Coronary artery (tissue), 2 donors: ENCODE measurements around the gene KDELR3.
A peak's percentile ranks its signal among the peaks of the same experiment; 100 is the strongest.

Source experiments
- DNase-seq: peaks from one replicate; pipeline ENCODE4 v3.0.0-alpha.2; 2017; ENCODE audit warnings: low spot score
- H3K27ac ChIP-seq, 2 donors: fragments of 200-600 bp; sonication (generic); one replicate each; pipeline ENCODE4 v1.5.1; 2016 to 2019
- H3K4me3 ChIP-seq: fragments of 200-600 bp; sonication (generic); 2 replicates; pipeline ENCODE4 v1.5.1; 2016; ENCODE audit warnings: mild to moderate bottlenecking, moderate library complexity
- TF ChIP-seq, protein P1 (sequence below): fragments of 200-600 bp; sonication (generic); IDR thresholded peaks from one replicate; pipeline ENCODE4 v1.5.1; 2019; ENCODE audit warnings: antibody characterized with exemption

The KDELR3 gene

DNA sequence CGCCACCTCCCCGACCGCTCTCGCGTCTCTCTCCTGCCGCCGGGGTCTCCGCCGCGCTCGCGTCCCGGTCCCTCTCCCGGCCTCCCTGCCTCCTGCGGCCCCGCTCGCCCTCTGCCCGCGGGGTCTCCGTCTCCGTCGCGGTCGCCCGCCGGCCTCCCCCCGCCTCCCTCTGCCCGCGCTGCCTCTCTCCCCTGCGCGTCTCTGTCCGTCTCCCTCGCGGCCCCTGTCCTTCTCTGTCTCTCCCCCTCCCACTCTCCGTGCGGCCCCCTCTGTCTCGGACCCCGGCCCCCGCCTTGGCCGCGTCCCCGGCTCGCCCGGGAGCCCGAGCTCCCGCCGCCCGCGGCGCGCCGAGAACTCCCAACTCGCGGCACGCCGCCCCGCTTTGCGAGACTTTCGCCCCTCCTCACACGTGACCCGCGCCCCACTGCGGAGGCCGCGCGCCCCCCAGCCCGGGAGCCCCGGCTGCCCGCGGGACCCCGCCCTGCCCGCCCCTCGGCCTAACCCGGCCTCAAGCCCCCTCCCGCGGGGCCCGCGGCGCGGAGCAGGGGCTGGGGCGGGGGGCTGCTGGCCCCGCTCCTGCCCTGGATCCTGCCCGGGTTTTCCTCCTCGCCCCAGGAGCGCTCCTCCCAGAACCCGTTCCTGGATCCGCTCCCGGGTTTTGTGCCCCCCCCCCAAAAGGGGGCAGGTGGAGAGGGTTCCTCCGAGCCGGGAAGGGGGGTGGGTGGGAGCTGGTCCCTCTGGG, 12.2 kb upstream of the KDELR3 start:
- Histone ChIP-seq H3K4me3 (peak overlapping the region; percentile 78), H3K27ac (no peak overlapping the region)
- no peak for DNase-seq
- TF ChIP-seq, protein P1, sequence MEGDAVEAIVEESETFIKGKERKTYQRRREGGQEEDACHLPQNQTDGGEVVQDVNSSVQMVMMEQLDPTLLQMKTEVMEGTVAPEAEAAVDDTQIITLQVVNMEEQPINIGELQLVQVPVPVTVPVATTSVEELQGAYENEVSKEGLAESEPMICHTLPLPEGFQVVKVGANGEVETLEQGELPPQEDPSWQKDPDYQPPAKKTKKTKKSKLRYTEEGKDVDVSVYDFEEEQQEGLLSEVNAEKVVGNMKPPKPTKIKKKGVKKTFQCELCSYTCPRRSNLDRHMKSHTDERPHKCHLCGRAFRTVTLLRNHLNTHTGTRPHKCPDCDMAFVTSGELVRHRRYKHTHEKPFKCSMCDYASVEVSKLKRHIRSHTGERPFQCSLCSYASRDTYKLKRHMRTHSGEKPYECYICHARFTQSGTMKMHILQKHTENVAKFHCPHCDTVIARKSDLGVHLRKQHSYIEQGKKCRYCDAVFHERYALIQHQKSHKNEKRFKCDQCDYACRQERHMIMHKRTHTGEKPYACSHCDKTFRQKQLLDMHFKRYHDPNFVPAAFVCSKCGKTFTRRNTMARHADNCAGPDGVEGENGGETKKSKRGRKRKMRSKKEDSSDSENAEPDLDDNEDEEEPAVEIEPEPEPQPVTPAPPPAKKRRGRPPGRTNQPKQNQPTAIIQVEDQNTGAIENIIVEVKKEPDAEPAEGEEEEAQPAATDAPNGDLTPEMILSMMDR = no peak

DNA sequence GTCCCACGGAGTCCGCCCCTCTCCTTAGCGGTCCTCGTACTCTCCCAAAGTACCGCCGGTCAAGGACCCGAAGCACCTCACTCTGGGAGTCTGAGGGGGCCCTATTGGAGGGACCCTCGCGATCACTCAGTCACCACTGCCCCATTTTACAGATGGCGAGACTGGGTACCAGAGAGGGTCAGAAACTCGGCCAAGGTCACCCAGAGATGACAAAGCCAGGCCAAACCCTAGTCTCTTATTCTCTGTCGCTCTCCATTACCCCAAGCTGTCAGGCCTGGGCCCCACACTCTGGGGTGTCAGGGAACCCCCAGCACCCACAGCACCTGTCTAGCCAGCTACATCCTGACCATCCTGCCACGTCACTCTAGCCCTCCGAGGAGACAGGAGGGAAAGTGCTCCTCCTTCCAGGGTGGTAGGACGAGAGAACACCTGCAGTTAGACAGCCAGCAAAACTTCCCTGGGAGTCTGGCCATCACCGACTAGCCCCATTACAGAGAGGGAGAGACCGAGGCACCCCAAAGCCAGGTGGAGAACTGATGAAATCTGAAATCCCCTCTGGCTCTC, 11.5 kb upstream of the KDELR3 start:
- Histone ChIP-seq H3K27ac (no peak overlapping the region), H3K4me3 (peak overlapping the region; percentile 78)
- TF ChIP-seq, protein P1 = no peak
- no peak for DNase-seq

DNA sequence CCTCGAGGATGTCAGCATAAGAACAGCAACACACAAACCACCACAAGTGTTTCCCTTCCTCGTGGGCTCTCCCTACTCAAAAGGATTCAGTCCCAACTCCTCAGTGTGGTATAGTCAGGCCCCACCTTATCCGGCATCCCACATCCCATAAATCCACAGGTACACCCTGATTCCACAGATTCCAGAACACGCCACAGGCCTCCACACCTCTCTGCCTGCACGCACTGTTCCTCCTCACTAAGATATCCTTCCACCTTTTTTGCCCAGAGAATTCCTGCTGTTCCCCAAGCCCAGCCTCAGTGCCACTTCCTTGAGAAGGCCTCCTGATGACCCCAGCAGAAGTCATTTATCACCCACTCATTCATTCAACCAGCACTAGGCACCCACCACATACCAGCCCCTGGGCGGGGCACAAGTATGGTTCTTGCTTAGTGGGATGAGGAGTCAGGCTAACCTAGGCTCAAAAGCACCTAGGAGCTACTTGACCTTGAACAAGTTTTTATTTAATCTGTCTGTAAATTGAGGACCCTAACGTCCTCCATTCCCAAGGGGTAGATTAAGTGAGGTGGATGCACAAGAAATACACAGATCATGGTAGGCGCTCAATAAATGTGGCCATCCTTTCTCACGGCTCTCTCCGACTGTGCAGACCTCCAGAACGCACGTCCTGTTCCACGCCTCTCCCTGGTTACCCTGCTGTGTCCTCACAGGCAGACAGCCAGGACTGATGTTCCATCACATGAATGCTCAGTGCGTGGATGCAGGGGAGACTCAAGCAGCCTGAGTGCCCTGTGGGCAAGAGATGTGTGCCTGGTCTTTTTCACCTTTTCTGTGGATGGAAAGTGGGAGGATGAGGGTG, 10.8 kb upstream of the KDELR3 start:
- TF ChIP-seq, protein P1 = no peak
- H3K4me3 ChIP-seq = no peak overlapping the region
- no peak for DNase-seq
- H3K27ac ChIP-seq = no peak overlapping the region

DNA sequence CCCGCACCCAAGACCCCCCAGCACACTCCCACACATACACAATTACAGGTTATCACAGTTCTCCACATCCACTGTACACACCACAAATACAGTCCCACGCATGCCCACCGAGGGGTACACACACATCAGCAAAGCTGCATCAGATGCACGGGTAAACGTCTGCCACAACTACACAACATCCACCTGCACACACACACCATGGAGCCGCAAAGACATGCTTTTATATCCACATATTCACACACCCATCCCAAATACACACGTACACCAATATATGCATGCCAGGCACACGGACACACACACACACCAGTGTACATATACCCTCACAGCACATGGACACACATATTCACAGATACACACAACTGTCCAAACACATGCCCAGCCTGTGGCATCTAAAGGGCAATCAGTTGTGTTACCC, 7.5 kb upstream of the KDELR3 start:
- DNase-seq = no peak
- Histone ChIP-seq H3K27ac (no peak overlapping the region), H3K4me3 (no peak overlapping the region)
- TF ChIP-seq, protein P1 = no peak

DNA sequence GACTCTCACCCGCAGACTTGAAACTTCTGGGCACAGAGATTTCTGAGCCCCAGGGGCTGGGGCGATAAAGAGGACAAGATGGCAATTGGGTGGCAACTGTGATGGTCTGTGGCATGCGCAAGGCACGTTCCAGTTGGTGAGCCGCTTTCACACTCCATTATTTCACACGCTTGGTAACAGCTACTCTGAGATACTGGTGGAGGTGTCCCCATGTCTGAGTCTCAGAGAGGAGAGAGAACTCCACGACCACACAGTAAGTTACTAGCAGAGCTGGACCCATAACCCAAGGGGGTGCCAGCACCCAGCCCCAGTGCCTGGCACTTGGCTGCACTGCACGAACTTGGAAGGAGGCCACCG, 6.9 kb upstream of the KDELR3 start:
- Histone ChIP-seq H3K4me3 (peak overlapping the region; percentile 55), H3K27ac (no peak overlapping the region)
- DNase-seq = no peak
- TF ChIP-seq, protein P1 = no peak

DNA sequence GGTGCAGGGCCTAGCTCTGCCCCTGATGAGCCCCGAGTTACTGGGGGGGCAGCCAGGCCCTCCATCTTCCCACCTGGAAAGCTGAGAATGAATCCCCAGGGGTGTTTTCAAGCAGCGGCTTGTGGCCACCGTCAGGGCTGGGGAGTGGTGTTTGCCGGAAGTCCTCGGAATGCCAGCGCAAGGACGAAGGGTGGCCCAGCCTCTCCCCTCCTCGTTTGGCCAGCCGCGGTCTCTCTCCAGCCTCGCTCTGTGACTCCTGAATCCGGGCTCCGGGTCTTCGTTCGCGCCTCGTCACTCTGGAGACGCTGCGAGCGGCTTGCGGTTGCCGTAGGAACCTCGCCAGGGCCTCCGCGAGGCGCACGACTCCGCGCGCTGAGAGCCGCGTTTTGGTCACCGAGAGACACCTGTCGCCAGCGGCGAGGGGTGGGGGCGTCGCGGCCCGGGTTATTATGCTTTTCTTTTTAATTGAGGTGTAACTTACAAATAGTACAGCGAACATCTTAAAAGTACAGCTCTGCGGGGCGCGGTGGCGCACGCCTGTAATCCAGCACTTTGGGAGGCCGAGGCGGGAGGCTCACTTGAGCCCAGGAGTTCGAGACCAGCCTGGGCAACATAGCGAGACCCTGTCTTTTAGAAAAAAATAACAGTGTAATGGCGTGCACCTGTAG, 6.3 kb upstream of the KDELR3 start:
- peak overlapping the region; percentile 55 for H3K4me3 ChIP-seq
- TF ChIP-seq, protein P1 = no peak
- DNase-seq = no peak
- no peak overlapping the region for H3K27ac ChIP-seq
